CD1c-positive myeloid dendritic cell (primary cell): ENCODE measurements around the gene WNT7A.

Experiments used
- DNase-seq: peaks from one replicate; pipeline ENCODE4 v3.0.0-alpha.2; 2016; ENCODE audit errors: extremely low spot score

The WNT7A gene

GRCh38 chr3:13846238-13846637, 33.6 kb downstream of the WNT7A start:
- no peak for DNase-seq

- DNase-seq, result no peak
These were observed 34.1 kb downstream of the WNT7A start for GRCh38 chr3:13845806-13846205.

GRCh38 chr3:13844911-13845310, 35.0 kb downstream of the WNT7A start:
- no peak for DNase-seq

- no peak for DNase-seq
These were observed 35.6 kb downstream of the WNT7A start for GRCh38 chr3:13844286-13844685.

- no peak for DNase-seq
These were observed 36.5 kb downstream of the WNT7A start for GRCh38 chr3:13843351-13843750.

- no peak for DNase-seq
These were observed 37.6 kb downstream of the WNT7A start for GRCh38 chr3:13842226-13842625.

GRCh38 chr3:13841826-13842225, 38.0 kb downstream of the WNT7A start:
- no peak for DNase-seq

- no peak for DNase-seq
These were observed 38.7 kb downstream of the WNT7A start for GRCh38 chr3:13841141-13841540.

- no peak for DNase-seq
These were observed 39.4 kb downstream of the WNT7A start for GRCh38 chr3:13840456-13840855.

GRCh38 chr3:13839726-13840340, 40.0 kb downstream of the WNT7A start:
- no peak for DNase-seq

GRCh38 chr3:13839253-13839652, 40.6 kb downstream of the WNT7A start:
- DNase-seq, result no peak

GRCh38 chr3:13838421-13838820, 41.5 kb downstream of the WNT7A start:
- DNase-seq, result no peak

- DNase-seq, result no peak
These were observed 42.1 kb downstream of the WNT7A start for GRCh38 chr3:13837751-13838150.

GRCh38 chr3:13836658-13837587, 42.9 kb downstream of the WNT7A start:
- no peak for DNase-seq

- DNase-seq, result no peak
These were observed 44.6 kb downstream of the WNT7A start for GRCh38 chr3:13835246-13835645.

- no peak for DNase-seq
These were observed 45.4 kb downstream of the WNT7A start for GRCh38 chr3:13834258-13835035.

GRCh38 chr3:13833506-13834257, 46.2 kb downstream of the WNT7A start:
- DNase-seq, result no peak

GRCh38 chr3:13832130-13832529, 47.7 kb downstream of the WNT7A start:
- DNase-seq, result no peak

- no peak for DNase-seq
These were observed 48.4 kb downstream of the WNT7A start for GRCh38 chr3:13831386-13831996.

- no peak for DNase-seq
These were observed 50.6 kb downstream of the WNT7A start for GRCh38 chr3:13829311-13829710.
